Suprapubic skin (tissue), 4 donors: ENCODE measurements around the gene GABARAPL1.

Source experiments
- EP300 ChIP-seq: sonication (generic); formaldehyde crosslinking; IDR thresholded peaks from one replicate; pipeline ENCODE4 v1.6.1; 2017; ENCODE audit warnings: antibody characterized with exemption
- POLR2A ChIP-seq, 2 donors: fragments of 450-650 bp; IDR thresholded peaks; one replicate each; pipeline ENCODE4 v1.6.1; 2017; ENCODE audit warnings: antibody characterized with exemption in 2 of 2, mild to moderate bottlenecking in 2 of 2, moderate library complexity in 2 of 2
- POLR2AphosphoS5 ChIP-seq, 3 donors: sonication (generic); formaldehyde crosslinking; IDR thresholded peaks; one replicate each; pipeline ENCODE4 v1.6.1; 2017; ENCODE audit warnings: antibody characterized with exemption in 3 of 3
- TF ChIP-seq, protein P1 (sequence below), 2 donors: fragments of 200-600 bp in 1 of 2; fragments of 450-650 bp in 1 of 2; sonication (generic) in 1 of 2; IDR thresholded peaks; one replicate each; pipeline ENCODE4 v1.5.1; 2016 to 2019; ENCODE audit warnings: antibody characterized with exemption in 2 of 2, mild to moderate bottlenecking in 1 of 2, moderate library complexity in 1 of 2

DNA sequence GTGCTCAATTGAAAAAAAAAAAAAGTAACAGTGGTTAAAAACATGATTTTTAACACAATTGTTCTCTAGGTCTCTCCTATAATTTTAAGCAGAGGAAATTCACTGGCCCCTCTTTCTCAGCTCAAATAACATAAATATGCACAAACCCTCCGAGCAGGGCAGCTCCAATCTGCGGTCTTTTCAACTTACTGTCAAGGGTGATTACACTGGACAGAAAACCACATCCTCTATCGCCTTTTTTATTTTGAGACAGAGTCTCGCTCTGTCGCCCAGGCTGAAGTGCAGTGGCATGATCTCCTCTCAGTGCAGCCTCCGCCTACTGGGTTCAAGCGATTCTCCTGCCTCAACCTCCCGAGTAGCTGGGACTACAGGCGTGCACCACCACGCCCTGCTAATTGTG is 16.5 kb upstream of the GABARAPL1 start:
- TF ChIP-seq, protein P1, sequence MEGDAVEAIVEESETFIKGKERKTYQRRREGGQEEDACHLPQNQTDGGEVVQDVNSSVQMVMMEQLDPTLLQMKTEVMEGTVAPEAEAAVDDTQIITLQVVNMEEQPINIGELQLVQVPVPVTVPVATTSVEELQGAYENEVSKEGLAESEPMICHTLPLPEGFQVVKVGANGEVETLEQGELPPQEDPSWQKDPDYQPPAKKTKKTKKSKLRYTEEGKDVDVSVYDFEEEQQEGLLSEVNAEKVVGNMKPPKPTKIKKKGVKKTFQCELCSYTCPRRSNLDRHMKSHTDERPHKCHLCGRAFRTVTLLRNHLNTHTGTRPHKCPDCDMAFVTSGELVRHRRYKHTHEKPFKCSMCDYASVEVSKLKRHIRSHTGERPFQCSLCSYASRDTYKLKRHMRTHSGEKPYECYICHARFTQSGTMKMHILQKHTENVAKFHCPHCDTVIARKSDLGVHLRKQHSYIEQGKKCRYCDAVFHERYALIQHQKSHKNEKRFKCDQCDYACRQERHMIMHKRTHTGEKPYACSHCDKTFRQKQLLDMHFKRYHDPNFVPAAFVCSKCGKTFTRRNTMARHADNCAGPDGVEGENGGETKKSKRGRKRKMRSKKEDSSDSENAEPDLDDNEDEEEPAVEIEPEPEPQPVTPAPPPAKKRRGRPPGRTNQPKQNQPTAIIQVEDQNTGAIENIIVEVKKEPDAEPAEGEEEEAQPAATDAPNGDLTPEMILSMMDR (IDR thresholded peaks at IDR 0.05), result no peak
- no peak for TF ChIP-seq POLR2A (IDR thresholded peaks at IDR 0.05)
- no peak for TF ChIP-seq EP300
- no peak for TF ChIP-seq POLR2AphosphoS5 (IDR thresholded peaks at IDR 0.05)
